Panc1 (cell line): ENCODE results near the gene NCOR2.

Source experiments
- CTCF ChIP-seq: fragments of 450-650 bp; IDR thresholded peaks from 2 replicates; pipeline ENCODE4 v1.5.1; 2017; ENCODE audit warnings: mild to moderate bottlenecking
- POLR2AphosphoS5 ChIP-seq: IDR thresholded peaks from 2 replicates; pipeline ENCODE4 v1.6.1; 2012; ENCODE audit warnings: mild to moderate bottlenecking, low read depth, low read length, moderate library complexity
- SIN3A ChIP-seq: IDR thresholded peaks from 2 replicates; pipeline ENCODE4 v1.6.1; 2012; ENCODE audit warnings: low read depth, mild to moderate bottlenecking, low read length, moderate library complexity, borderline replicate concordance; ENCODE audit not compliant: insufficient read depth
- TCF7L2 ChIP-seq: IDR thresholded peaks from 2 replicates; pipeline ENCODE4 v1.6.1; 2011; ENCODE audit warnings: mild to moderate bottlenecking, low read depth, low read length, inconsistent platforms

DNA sequence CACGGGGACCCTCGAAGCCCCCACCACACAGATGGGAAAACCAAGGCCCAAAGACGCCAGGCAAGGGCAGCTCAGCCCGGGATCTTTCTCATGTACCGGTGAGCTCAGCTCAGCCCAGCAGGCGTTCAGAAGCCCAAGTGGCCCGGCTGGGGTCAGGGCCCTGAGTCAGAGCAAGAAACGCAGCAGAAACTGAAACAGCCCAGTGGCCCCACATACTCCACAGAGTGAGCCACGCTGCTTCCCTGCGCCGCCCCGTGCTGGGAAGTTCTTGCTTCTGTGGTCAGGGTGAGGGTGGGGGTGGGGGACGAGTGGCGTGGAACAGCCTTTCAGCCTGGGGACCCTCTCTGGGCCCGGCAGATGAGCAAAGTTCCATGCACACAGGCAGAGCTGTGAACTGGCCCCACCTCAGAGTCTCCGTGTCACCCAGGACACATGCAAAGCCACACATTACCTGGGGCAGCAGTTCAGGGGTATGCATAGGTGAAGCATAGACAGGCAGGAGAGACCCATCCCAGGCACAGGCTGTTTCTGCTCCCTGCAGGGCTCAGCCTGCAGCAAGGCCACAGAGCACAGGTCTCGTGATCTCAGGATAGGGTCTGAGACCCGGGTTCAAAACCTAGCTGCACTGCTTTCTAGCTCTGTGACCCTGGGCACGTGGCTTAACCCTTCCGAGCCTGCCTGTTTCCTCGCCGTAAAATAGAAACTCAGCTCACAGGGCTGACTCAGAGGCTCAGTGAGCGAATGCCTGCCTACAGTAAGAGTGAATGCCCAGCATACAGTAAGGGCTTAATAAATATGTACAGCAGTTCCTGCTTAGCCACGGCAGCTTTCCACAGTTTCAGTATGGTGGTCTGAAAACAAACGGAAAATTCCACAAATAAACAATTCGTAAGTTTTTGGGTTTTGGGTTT, 21.6 kb downstream of the NCOR2 start:
- no peak for TF ChIP-seq CTCF
- TF ChIP-seq POLR2AphosphoS5 = no peak
- no peak for TF ChIP-seq TCF7L2
- TF ChIP-seq SIN3A = 0 out of 2 replicates have a peak, but pooled peaks have one; percentile 27
